ENCODE results near the gene HOXB5.

HOXB5 gene

GRCh38 chr17:48569674-48570324 lies 23.8 kb downstream of the HOXB5 start:
- no peak overlapping the region for H3K4me2 ChIP-seq (ENCODE audit: low read length)
- H3K9ac ChIP-seq = no peak overlapping the region
- H3K4me1 ChIP-seq = no peaks in the 10 kb centered on the region
- H3K27me3 ChIP-seq (ENCODE audit: control insufficient read depth, insufficient read depth, low read length) = no peaks in the 10 kb centered on the region
- TF ChIP-seq CTCF (IDR thresholded peaks at IDR 0.05) = no peak
- H3K36me3 ChIP-seq (ENCODE audit: control insufficient read depth, insufficient read depth, low read length) = no peaks in the 10 kb centered on the region
- H3K4me3 ChIP-seq (ENCODE audit: low read depth, low read length) = no peak overlapping the region
- no peak overlapping the region for H2AFZ ChIP-seq
- no peak overlapping the region for H3K27ac ChIP-seq
- no peaks in the 10 kb centered on the region for H3K79me2 ChIP-seq
- H3K9me3 ChIP-seq (ENCODE audit: control insufficient read depth, low read length) = no peaks in the 10 kb centered on the region

- Histone ChIP-seq H3K9ac (no peak overlapping the region), H3K4me1 (no peaks in the 10 kb centered on the region), H3K27ac (no peak overlapping the region), H3K4me3 (ENCODE audit: low read depth, low read length) (no peak overlapping the region), H3K4me2 (ENCODE audit: low read length) (no peak overlapping the region), H3K27me3 (ENCODE audit: control insufficient read depth, insufficient read depth, low read length) (no peaks in the 10 kb centered on the region), H2AFZ (no peak overlapping the region), H3K36me3 (ENCODE audit: control insufficient read depth, insufficient read depth, low read length) (no peaks in the 10 kb centered on the region), H3K79me2 (no peaks in the 10 kb centered on the region), H3K9me3 (ENCODE audit: control insufficient read depth, low read length) (no peaks in the 10 kb centered on the region)
- TF ChIP-seq CTCF (IDR thresholded peaks at IDR 0.05) = no peak
Observed at GRCh38 chr17:48569240-48569582, 24.4 kb downstream of the HOXB5 start.

- TF ChIP-seq CTCF (IDR thresholded peaks at IDR 0.05) = no peak
- H3K4me2 ChIP-seq (ENCODE audit: low read length) = no peak overlapping the region
- no peak overlapping the region for H3K9ac ChIP-seq
- H3K9me3 ChIP-seq (ENCODE audit: control insufficient read depth, low read length) = no peaks in the 10 kb centered on the region
- H3K4me3 ChIP-seq (ENCODE audit: low read depth, low read length) = no peak overlapping the region
- H3K27me3 ChIP-seq (ENCODE audit: control insufficient read depth, insufficient read depth, low read length) = no peaks in the 10 kb centered on the region
- H3K4me1 ChIP-seq = no peaks in the 10 kb centered on the region
- no peaks in the 10 kb centered on the region for H3K36me3 ChIP-seq (ENCODE audit: control insufficient read depth, insufficient read depth, low read length)
- H2AFZ ChIP-seq = no peak overlapping the region
- no peaks in the 10 kb centered on the region for H3K79me2 ChIP-seq
- no peak overlapping the region for H3K27ac ChIP-seq
Observed at GRCh38 chr17:48568499-48569239, 24.9 kb downstream of the HOXB5 start.

- no peaks in the 10 kb centered on the region for H3K4me1 ChIP-seq
Observed at GRCh38 chr17:48567646-48568354, 25.8 kb downstream of the HOXB5 start.

More at GRCh38 chr17:48567646-48568354, 25.8 kb downstream of the HOXB5 start:
- Histone ChIP-seq H3K9me3 (ENCODE audit: control insufficient read depth, low read length) (no peaks in the 10 kb centered on the region), H3K27ac (no peak overlapping the region), H3K4me3 (ENCODE audit: low read depth, low read length) (peak overlapping the region; percentile 3), H3K27me3 (ENCODE audit: control insufficient read depth, insufficient read depth, low read length) (no peaks in the 10 kb centered on the region), H3K79me2 (no peaks in the 10 kb centered on the region), H2AFZ (no peak overlapping the region), H3K36me3 (ENCODE audit: control insufficient read depth, insufficient read depth, low read length) (no peaks in the 10 kb centered on the region), H3K4me2 (ENCODE audit: low read length) (no peak overlapping the region), H3K9ac (no peak overlapping the region)
- TF ChIP-seq CTCF (IDR thresholded peaks at IDR 0.05) = no peak

All from parathyroid adenoma (tissue), 2 donors.